Stimulated activated naive CD4-positive, alpha-beta T cell (primary cell): Measurements from ENCODE around the gene ME3.

Experiments
- DNase-seq, 6 experiments: peaks; one replicate each; lab custom pipeline; 2025; lab: John Stamatoyannopoulos, UW

ME3 gene

DNA sequence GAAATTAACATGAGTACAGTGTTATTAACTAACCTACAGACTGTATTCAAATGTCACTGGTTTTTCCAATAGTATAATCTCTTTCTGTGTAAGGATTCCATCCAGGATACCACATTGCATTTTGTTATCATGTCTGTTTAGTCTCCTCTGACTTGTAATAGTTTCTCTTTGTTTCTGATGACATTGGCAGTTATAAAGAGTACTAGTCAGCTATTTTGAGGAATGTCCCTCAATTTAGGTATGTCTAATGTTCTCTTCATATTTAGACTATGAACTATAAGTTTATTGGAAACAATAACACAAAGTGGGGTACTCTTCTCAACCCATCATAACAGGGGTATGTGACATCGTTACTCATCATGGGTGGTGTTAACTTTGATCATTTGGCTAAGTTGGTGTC lies 20.3 kb upstream of the ME3 start:
- no peak for DNase-seq

DNA sequence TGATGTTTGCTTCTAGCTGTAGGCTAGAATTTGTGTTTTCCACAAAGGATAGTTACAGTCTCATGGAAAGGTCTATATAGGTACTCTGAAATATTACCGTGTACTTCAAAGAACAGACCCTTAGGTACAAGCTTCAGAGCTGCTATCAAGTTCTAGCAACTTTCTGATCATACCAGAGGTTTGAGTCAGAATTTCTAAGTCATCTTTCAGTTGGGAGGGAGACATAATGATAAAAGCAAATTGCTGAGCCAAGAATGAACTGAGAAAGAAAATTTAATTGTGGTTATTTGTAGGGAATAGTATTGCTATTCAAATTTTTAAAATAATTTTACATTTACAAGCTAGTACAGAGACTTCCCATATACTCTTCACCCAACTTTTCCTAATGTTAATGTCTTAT lies 19.9 kb upstream of the ME3 start:
- DNase-seq: no peak

DNA sequence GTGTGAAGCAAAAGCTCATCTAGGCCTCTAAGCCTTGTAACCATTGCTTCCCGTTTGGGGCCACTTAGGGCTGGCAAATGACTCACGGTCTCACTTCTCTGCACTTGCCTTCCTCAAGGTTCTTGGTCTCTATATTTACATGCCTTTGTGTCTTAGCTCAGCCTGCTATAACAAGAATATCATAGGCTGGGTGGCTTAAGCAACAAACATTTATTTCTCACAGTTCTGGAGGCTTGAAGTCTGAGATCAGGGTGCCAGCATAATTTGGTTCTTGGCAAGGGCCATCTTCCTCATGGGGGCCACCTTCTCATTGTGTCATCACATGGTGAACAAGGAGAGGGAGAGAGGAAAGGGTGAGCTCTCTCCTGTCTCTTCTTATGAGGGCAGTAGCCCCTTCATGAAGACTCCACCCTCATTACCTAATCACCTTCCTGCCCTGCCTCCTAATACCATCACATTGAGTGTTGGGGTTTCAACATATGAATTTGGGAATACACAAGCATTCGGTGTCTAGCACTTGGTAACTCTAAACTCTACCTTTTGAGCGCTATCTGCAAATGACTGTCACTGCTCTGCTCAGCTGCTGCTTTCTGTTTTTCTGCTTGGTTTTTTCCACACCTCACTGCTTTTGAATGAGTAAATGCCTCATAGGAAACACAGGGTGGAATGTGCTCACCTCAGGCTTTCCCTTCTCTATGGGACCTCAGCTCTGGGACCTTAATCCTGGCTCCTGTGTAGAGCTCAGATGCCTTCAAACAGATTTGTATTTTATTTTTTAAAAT lies 16.2 kb upstream of the ME3 start:
- DNase-seq: no peak

DNA sequence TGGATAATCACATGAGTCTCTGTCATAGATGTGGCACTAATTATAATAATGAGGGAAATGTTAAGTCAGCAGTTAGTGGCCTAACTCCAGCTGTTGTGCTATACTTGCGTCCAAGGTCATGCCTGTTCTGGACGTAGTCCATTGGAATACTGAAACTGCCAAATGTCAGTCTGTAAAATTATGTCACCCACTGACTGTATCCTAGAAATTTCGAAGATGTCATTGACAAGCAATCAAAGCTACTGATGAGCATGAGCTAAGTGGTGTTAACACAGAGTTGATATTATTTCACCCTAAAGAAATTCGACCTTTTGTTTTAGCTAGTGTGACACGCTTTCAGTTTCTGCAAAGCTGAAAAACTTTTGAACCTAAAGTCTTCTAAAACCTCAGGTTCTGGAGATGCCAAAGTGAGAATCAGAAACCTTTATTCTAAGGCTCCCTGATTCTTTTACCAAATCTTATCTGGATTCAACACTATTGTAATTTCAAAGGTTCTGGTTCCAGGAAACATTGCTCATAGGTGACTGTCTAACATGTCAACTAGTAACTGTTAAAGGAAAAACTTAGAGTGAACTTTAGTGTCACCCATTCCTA lies 14.9 kb upstream of the ME3 start:
- DNase-seq: no peak

DNA sequence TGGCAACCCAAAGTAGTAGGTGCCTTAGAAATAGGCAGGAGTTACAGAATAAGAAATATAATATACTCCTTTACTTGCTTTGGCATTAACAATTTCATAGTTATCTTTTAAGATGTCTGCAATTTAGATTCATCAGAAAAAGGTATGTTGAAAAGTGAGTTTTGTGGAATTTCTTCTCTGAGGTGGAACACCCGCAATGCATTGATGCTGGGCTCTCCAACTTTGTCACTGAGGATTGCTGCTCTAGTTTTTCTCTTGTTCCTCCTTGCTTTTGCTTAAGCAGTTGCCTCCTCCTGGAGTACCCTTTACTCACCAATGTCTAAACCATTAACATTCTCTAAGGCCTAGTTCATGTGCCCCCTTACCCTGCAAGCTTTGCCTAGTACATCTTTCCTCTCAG lies 14.1 kb upstream of the ME3 start:
- DNase-seq: no peak

DNA sequence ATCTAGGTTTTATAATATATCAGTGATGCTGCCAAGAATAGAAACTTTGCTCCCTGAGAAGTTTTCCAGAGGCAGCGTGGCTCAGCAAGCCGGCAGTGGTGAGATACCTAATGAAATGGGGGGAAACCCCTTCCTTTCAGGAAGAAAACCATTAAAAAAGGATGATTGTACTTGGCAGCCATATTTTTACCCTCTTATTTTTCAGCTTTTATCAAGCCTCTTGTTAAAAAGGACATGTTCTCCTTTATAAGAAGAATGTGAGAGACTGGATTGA lies 9.0 kb upstream of the ME3 start:
- DNase-seq: no peak

DNA sequence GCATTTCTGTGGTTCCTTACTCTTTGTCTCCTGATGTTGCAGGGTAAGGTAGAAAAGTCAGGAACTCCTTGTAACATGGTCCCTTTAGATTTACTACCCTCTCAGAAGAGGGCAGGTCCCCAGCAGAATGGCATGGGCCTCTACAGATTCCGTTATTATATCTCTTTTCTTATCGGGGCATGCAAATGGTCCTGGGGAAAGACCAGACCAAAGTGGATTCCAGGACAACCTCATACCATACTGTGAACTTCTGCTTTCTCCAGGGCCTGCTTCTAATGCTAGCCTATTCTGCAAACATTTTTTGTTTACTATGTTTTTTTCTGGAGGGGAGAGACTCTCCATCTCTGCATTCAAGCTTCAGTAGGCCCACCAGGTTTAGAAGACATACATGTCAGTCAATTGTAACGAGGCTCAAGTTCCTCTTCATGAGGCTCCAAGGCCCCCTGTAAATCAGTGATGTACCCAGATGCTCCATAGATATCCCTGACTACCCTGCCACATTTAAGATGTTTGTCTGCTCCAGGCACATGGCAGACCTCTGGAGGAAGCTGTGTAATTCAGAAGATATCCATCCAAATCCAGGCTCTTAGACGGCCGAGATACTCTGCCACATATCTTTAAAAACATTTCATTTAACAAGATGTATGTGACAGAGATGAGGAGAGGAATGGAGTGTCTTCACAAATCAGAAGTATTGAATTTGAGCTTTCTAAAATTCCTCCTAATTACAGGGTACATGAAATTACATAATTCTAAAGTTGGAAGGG lies 8.5 kb upstream of the ME3 start:
- DNase-seq: no peak

DNA sequence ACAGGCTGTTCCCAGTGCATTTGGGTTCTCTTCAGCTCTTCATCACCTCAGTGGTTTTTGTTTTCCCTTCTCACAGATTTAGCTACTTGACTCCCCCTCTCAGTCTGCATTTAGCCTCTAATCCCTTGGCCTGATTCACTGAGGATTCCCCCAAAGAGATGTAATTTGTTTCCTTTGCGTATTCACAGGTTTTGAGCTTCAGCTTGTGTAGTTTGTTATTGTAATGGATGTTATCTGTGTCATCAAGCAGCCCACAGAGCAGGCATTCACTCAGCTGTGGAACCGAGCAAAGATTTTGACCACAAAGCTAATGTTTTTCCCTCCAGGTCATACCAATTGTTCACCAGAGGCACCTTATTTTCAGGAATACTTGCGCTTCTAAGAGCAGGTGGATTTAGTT lies 6.4 kb upstream of the ME3 start:
- DNase-seq: no peak

DNA sequence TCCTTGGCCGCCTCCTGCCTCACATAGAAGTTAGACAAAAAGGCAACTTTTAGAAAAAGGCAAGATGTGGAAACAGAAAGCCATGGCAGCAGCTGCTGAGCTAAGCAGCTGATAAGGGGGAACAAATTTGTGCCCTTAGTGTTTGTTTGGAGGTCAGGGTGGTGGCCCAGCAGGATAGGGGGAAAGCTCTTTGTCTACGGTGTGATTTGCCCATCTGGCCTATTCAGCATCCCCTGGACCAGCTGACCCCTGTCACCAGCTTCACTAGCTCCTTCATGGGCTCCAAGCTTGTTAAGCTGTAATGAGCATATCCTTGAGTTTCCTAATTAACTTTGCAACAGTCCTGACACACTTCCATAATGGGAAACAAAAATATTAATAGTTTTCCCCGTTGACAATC lies 5.9 kb upstream of the ME3 start:
- no peak for DNase-seq

DNA sequence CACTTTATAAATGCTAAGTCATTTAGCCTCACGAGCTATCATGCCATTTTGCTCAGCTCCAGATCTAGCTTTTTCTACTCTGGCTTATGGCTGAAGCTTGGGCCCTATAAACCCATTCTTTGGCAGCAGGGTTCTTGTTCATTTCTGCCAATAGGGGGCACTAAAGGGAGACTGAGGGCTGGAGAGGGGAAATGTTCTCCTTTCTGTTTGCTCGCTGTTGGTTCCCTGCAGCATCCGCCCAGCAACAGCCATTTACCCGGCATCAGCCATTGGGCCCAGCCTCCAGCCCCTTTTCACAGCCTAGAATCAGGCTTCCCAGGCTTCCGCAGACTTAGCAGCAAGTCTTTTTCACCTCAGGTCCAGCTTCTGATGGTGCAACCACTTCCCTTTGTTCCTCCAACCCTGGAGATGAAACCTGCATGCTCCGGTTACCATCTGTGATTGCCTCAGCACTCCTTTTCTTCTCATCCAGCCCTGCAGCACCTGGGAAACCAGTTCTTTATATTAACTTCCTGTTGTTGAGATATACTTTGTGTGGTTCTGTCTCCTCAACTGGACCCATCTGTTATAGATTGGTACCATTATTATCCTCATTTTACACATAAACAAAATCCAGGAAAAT lies 4.2 kb upstream of the ME3 start:
- no peak for DNase-seq

DNA sequence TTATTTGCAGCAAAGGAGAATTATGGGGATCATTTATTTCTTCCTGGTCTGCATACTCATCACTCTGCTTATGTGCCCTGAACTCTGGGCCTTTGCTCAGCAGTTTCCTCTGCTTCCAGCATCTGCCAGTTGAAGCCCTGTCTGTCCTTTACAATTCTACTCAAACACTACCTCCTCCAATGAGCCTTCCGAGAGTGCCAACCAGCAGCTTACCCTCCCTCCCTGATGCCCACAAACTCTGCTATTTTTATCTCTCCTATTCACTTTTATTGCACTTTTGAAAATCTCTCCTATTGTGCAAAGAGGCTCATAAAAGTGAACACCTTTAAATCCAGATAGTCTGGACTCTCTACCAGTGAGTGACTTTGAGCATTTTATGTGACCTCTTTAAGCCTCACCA lies 3.6 kb upstream of the ME3 start:
- no peak for DNase-seq

DNA sequence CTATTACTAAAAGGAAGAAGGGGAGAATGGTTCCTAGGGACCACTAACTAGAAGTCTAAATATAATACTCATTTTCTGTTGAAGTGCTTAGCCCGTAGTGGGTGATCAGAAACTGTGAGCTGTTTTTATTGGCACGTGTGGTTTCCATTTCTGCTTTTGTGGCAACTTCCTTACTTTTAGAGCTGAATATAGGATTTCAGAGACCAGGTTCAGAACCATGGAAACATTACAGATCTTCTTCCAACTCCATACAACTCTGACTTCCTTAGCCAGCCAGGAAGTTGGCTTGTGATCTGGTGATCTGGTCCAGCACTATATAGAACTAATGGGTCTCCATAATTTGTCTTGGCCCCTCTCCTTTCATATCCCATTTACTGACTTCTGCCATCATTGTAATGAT lies 2.6 kb upstream of the ME3 start:
- no peak for DNase-seq

DNA sequence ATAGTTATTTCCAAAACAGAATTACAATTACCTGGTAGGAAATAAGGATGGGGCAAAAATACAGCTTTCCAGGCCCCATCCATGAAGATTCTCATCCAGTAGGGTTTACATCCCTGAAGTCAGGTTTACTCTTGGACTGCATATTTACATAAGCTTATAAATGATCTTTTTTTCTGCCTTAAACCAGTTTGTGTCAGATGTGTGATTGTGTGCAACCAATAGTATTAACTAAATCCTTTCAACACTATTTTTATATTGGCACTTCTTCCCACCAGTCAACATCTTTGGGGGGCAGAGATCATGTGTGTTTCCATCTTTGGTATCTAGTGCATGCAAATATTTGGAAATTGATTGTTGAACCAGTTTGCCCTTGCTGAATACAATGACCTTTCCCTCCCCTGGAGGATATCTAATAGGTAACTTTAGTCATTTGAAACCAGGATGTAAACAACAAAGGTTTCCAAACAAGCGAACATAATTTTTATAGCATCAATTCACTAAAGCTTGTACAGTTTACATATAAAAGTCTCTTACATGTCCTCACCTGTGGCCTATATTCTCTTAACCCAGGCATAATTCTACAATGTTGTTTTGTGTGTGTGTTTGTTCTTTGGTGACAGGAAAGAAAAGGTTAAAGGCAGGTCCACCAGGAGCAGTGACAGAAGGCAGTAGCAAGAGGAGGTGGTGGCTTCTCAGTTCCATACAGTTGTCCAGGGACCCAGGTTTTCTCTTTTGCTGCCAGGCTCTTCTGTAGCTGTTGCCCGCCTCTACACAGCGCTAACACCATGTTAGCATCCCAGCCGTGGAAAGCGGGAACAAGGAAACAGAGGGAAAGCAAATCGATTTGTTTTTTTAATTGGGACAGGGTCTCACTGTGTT lies 1.7 kb upstream of the ME3 start:
- no peak for DNase-seq

DNA sequence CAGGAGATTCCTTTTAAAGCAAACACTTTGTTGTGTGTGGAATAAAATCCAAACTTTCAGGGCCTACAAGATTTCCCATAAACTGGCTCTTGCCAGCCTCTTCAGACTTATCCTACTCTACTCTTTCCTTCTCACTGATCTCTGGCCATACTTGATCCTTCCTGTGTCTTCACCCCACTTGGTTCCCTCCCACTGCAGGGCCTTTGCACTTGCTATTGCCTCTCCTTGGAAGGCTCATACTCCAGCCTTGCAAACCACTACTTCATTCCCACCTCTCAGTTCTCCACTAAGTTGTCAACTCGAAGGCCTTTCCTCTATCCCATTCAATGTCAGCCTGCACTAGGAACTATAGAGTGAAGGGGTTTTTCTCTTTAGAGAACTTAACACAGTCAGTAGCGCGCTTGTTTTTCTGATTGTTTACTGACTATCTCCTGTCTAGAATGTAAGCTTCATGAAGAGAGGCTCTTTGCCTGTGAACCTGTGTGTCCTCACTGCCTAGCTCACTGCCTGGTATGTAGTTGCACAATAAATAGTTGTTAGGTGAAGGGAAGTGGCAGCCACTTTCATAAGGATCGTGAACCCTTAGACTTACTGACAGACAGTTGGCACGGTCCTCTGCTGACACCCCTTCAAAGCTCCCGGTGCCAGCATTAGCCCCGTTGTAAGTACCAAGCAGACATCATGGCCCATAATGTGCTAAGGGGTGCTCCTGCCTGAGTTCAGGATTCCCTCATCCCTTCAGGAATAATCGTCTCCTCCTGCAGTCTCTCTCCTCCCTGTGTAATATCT lies 833 bp upstream of the ME3 start:
- DNase-seq: no peak

DNA sequence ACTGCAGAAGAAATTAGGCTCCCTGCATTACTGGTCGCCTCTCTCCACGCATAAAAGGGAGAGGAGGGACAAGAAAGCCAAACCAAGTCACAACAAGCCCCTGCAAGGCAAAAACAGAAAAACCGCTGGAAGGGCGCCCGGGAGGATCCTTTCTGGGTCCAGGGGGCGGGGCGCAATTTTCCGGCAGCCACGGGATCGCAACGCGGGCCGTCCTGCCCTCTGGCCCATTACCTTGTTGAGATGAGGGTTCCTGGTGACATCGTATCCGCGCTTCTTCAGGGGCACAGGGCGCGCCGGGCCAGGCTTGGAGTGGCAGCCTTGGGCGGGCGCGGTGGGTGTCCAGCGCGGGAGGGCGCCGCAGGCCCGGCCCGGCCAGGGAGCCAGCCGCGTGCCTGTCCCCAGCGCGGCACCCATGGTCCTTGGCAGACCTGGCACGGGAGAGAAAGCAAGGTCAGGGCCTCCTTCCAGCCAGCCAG lies 847 bp downstream of the ME3 start:
- peak in 1 of 6 experiments; percentile 21 for DNase-seq

DNA sequence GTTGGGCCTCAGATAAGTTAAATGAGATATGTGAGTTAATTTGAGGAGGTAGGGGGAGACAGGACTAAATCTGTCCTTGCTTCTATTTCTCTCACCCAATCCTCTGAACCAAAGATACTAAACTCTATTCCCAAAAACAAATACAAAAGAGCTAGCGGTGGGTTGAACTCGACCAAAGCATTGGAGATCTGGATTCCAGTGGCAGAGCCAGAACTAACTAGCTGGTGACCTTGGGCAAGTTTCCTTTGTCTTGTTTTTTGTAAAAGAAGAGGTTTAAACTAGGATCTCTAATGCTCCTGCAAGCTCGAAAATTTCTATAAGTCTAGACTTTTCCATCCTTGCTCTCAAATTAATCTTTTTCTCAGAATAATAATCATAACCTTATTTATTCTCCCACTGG lies 1.5 kb downstream of the ME3 start:
- DNase-seq: no peak

DNA sequence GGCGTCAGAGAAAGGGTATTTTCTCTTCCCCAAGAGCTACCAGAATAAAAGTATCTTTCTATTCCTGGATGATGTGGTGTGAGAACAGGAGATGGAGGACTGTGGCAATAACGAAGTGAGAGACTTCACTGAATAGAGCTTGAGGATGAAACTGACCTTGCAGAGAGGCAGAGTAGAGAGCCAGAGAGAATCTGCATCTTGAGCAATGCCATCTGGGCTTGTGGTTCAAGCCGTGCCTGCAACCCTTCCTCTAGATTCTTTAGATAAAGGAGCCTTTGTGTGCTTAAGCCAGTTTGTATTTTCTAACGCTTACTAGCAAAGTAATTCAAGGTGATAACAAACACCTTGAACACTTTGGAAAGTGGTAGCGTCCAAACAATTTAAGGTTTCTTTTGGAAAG lies 2.2 kb downstream of the ME3 start:
- DNase-seq: no peak

DNA sequence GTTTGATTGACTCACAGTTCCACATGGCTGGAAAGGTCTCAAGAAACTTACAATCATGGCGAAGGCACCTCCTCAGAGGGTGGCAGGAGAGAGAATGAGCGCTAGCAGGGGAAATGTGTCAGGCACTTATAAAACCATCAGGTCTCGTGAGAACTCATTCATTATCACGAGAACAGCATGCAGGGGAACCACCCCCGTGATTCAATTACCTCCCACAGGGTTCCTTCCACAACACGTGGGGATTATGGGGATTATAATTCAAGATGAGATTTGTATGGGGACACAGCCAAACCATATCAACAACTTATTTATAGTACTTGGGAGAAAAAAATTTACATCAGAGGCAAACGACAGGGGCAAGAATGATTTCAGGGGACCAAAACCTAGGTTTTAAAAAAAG lies 3.0 kb downstream of the ME3 start:
- DNase-seq: no peak

DNA sequence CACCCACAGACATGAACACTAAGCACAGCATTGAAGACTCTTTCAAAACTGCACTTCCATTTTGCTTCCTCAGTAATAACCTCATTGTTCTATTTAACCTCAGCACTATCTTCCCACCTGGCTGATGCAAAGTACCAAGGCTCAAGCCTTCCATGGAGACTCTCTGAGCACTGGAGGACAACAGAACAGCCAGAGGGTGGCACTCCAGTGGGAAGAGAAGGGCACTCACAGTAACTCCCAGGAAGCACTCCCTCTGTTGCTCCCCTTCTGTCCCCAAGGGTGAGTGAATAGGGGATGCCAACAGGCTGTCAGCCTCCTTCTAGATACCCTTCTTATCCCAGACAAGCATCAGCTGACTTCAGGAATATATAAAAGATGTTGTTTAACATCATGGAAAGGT lies 3.5 kb downstream of the ME3 start:
- DNase-seq: no peak

DNA sequence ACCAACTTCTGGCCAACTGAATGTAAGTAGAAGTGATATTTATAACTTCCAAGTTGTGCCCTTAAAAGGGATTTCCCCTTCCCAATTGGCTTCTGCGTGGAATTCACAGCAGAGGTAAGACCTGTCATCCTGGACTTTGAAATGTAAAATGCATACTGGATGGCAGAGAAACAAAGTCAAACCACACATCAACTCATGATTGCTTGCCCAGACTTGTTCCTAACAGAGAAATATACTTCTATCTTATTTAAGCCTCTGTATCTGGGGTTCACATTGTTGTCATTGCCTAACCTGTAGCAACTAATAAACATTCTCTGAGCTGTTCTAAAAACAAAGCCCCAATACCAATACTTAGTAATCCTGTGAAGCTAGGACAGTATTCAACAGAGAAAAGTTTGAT lies 6.2 kb downstream of the ME3 start:
- DNase-seq: no peak

DNA sequence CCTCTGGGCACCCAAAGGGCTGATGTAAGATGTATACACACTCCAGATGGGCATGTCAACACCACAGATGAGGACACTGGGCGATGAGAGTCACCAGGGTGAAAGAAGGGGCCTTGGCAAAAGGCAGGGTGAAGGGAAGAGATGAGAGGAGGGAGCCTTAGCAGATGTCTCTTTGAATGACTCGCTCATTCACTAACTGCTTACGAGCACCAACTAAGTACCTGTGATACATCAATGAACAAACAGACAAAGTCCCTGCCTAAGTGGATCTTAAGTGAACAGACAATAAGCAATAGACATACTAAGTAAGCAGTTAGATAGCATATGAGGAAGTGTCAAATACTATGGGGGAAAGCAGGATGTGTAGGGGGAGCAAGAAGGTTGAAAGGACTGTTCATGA lies 7.5 kb downstream of the ME3 start:
- DNase-seq: no peak
